H54 (cell line): ENCODE measurements around the gene TBC1D9B.
"Not testable (repeated sequence)": the region's sequence is repeated elsewhere in the genome, so short reads cannot be mapped to it uniquely, and the experiment has no call there.

ENCODE experiments used
- DNase-seq: peaks from one replicate; pipeline ENCODE4 v3.0.0; 2011; ENCODE audit warnings: low spot score, mixed read lengths; ENCODE audit not compliant: insufficient read length
- FAIRE-seq: peaks from 3 replicates; lab custom pipeline; 2011; peaks lifted over from hg19 to GRCh38; lab: Jason Lieb, UNC
- POLR2A ChIP-seq: IDR thresholded peaks from 2 replicates; pipeline ENCODE4 v1.6.1; 2011; ENCODE audit warnings: low read depth, mild to moderate bottlenecking, low read length

TBC1D9B gene

DNA sequence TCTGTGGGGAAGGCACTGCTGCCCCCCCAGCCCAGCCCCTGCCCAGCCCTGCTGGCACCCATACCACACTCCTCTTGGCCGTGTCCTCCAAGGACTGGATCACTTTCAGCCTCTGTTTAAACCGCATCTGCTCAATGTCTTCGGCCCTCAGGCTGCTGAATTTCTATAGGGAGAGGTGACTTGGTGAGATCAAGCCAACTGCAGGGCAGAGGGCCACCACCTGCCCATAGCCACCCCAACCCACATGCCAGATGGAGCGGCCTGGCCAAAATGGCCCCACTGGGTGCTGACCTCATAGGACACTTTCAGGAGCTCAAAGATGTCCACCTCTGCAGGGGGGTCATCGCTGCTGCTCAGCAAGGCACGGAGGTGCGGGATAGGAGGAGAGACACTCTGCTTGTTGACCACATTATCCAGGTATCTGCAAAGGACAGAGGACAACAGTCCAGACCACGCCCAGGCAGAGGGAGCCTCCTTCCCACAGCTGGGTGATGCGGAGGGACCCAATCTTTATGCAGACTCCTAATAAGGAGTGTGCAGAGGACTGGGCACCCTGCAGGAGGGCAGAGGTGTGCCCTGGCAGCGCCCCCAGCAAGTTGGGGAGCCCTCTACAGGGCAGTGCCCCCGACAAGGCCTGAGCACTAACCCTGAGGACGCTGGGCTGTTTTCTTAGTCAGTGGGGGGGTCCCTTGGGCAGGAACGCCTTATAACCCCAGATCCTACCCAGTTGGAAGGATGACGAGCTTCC lies 34.7 kb downstream of the TBC1D9B start:
- DNase-seq (no peak), FAIRE-seq (no peak)
- TF ChIP-seq POLR2A: no peak

DNA sequence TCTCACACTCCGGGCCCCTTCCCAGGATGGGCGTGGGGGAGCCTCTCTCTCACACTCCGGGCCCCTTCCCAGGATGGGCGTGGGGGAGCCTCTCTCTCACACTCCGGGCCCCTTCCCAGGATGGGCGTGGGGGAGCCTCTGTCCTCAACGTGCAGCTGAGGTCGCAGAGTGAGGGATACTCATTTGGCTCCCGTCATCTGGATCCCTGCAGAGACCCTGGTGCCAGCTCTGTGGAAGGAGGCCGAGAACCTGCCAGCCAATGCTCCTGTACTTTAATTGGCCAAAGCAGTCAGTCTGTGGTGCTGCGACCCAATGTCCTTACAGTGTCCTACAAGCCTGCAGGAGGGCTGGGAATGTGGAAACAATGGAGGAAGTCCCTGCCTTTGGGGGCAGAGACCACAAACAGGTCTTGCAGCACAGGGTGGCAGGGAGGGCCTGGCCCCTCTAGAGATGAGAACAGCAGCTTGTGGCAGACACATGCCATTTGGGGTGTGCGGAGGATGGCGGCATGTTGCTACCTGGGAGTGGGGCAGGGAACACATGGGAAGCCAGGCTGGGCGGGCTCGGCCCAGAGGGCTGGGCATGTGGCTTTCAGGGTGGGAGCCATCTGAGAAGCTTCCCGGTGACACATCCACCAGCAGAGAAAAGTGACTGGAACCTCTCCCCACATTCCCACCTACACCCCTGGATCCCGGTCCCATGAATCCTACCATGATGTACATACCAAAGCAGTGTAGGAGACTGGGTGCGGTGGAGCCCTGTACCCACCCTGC lies 35.5 kb downstream of the TBC1D9B start:
- TF ChIP-seq POLR2A: no peak
- FAIRE-seq (no peak), DNase-seq (no peak)

DNA sequence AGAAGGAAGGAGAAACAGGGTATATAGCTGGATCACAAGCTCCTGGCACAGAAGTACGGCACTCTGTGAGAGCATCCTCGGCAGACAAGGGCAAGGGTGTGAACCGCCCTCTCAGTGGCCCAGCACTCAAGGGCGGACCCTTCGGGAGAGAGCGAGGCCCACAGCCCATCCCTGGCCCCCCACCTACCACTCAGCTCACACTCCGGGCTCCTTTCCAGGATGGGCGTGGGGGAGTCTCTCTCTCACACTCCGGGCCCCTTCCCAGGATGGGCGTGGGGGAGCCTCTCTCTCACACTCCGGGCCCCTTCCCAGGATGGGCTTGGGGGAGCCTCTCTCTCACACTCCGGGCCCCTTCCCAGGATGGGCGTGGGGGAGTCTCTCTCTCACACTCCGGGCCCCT lies 36.2 kb downstream of the TBC1D9B start:
- FAIRE-seq, DNase-seq: not testable (repeated sequence)

DNA sequence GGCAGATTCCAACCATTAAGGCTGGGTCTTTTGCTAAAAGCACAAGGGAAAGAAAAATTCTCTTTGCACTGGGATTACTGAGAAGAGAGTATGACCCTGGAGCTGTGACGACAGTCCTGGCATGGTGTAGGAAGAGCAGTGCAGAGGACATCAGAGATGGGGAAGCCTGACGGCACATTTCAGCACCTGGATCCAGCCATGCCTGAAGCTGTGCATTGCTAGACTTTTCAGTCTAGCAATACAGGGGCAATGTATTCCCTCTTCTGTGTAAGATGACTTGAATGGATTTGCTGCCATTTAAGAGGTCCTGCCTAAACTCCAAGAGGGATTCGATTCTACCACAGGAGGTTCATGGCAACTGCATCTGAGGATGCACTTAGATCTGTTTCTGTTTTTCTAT lies 36.7 kb downstream of the TBC1D9B start:
- DNase-seq (no peak), FAIRE-seq (no peak)

DNA sequence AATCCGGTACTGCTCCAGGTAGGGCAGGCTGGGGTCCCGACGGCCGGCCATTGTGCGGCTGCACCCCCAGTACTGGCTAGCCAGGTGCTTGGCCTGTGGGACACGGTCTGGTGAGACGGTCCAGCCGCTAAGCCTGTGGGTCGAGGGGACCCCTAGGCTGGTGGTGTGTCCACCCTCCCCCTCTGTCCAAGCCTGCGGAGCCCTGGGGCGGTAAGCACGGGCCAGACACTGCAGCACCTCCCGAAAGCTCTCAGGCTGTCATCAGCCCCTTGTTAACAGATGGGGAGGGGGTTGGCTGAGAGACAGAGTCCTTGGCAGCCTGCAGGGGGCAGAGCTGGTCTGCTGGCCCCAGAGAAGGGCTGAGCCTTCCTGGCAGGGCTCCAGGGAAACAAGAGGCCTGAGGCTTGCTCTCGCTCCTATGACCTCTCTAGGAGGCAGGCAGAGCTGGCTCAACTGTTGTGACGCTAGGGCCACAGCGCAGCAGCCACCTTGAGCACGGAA lies 37.2 kb downstream of the TBC1D9B start:
- TF ChIP-seq POLR2A: no peak
- no peak for DNase-seq
- FAIRE-seq: no peak

More for the DNA sequence above, 36.7 kb downstream of the TBC1D9B start:
- no peak for TF ChIP-seq POLR2A

DNA sequence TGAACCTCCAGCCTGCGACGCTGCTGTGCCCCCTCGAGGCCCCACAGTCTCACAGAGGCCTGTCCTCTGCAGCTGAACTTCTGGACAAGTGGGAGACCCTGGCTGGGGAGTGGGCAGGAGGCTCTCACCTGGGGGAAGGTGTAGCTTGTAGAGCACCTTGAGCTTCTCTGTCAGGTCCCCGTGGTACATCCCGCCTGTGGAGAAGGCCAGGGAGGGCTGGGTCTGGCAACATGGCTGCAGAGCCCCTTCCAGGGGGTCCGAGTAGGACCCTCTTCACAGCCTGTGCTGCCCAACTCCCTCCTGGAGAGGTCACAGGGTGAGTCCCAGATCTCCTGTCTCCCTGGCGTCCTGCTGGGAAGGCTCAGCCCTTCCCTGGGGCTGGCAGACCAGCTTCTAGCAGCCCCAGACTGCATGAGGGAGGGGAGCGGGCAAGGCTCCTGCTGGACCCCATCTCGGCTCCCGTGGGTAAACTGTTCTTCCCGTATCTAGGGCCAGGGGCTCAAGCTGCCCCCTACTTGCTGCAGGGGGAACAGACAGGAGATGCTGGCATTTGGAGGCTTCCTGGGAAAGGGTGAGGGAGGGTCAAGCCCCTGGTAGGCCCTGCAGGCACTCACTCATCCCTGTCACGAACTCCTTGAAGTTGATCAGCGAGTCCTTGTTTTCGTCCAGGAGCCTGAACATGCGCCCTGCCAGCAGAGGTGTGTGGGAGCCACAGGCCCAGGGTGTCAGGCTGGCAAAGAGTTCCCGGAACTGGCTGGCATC lies 37.9 kb downstream of the TBC1D9B start:
- FAIRE-seq: no peak
- DNase-seq: no peak

DNA sequence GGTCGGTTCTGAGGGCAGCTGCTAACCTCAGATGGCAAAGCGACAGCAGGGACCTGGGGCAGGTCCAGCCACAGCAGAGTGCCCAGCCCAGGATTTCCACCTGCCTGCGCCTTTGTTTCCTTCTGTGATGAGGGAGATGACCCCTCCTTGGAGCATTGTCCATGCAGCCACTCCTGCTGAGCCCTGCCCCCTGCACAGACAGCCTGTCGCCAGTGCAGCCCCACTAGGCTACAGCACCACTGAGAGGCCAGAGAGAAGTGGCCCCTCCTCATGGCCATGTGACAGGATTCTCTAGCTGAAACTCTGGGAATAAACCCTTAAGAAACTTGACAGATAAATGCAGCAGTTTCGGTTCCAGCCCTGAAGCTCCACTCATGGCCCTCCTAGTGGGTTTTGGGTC lies 38.6 kb downstream of the TBC1D9B start:
- DNase-seq (no peak), FAIRE-seq (no peak)
- TF ChIP-seq POLR2A: no peak

More for the DNA sequence above, 37.9 kb downstream of the TBC1D9B start:
- no peak for TF ChIP-seq POLR2A

DNA sequence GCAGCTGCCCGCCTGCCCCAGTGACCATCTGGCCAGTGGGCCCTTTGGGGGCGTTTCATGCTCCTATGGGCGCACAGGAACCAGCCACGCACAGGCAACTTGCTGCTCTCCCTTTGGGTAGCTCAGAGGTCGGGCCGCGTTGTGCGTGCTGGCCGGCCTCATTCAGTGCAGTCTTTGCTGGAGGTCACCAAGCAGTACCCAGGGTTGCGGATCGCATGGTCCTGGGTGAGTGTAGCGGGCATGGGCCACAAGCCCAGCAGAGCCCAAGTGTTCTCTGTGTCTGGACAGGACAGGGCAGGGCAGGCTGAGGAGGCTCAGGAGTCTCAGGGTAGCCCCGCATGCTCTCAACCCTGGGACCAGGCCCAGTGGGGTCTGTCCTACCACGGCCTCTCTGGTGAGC lies 39.2 kb downstream of the TBC1D9B start:
- FAIRE-seq: no peak
- DNase-seq: no peak
- TF ChIP-seq POLR2A: no peak

DNA sequence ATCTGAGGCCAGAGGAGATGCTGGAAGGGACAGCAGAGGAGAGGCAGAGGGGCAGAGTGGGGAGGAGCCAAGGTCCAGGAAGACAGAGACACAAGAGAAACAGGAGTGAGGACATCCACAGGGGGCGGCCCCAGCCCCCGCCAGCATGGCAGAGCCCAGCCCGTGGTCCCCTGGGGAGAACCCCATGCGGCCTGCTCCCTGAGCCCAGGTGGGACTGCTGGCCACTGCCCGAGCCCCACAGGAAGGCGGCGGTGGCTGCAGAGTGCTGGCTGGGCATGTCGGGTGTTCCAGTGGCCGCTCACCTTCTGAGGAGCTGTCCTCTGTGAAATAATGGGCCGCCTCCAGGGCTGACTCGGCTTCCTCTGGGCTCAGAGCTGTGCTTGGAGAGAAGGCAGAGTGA lies 40.2 kb downstream of the TBC1D9B start:
- TF ChIP-seq POLR2A: no peak; the same call in 1 of the 2 replicates
- no peak for FAIRE-seq
- DNase-seq: no peak

DNA sequence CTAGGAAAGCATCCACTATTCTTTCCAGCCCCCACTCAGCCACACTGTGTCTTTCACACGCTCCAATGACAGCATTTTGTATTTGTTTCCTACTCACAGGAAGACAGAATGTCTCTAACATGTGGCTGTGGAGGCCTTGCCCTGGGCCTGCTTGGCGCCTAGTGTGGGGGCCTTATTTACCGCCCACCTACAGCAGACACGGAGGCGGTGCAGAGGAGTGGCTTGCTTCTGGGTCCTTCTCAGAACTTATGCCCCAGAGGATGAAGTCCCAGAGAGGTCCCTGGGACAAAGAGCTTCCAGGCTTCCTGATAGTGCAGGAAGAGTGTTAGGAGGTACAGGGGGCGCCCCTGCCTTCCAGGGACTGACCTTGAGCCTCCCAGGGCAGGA lies 40.6 kb downstream of the TBC1D9B start:
- TF ChIP-seq POLR2A: no peak; the same call in 1 of the 2 replicates
- FAIRE-seq: no peak
- DNase-seq: no peak

DNA sequence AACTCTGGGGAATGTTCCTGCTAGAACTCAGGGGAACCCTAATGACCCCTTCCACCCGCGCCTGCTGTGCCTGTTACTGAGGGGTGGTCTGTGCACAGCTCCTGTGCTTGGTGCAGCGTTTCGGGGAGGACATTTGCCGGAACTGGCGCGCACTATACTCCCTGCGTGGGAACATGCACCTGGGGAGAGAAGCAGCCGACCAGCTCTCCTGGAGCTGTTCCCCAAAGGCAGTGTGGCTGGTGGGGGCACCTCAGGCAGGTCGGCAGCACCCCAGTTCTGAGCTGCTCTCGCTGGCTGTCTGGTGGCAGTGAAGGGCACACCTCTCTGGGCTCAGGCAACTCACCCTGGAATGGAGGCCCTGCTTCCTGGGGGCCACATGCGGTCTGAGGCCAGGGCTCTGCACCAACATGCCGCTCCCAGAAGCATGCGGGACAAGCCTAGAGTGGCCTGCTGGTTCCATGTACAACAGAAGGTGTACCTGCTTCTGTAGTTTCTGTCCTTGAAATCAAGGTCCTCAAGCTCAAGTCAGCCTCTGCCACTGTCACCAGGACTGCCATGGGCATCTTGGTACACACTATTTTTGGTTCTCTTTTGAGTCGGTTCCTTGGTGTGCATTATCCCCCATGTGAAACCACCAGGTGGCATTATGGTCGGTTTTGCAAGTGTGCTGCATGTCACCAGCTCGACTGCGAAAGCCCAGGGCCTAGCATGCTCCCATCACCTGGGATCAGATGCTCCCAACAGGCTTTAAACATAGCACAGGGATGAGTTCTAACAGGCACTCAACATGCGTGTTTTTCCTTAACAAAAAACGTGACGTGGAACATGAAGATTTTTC lies 41.2 kb downstream of the TBC1D9B start:
- TF ChIP-seq POLR2A: no peak
- no peak for FAIRE-seq
- DNase-seq: no peak

DNA sequence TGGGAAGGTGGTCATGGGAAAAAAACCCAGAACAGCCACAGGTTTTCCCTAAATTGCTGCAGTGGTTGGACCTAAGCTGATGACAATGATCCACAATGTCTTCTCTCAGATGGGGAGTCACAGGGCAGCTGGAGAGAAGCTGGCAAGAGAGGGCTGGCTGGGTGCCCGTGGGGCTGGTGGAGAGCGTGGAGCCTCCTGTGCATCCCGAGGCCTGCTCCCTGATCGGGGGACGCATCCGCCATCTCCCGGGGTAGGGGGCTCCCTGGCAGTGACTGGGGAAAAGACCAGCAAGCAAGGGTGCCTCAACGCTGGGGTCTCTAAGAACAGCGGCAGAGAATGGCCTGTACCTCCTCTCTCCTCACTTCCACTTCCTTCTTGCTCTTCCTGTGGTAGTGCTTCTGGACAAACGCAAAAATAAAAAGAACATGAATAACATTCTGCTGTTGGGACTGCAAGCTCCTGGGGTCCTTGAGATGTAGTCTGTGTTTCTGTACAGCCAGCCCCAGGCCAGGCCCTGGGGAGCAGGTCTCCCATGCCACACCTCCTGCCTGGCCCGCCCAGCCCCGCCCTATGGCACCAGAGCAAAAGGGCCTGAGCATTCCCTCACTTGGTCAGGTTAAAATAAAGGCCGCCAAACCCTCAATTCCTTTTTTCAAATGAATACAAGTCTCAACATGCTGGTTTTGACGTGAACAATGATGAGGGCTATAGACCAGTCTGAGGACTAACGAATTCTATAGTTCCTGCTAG lies 42.0 kb downstream of the TBC1D9B start:
- TF ChIP-seq POLR2A: no peak
- DNase-seq (no peak), FAIRE-seq (no peak)

DNA sequence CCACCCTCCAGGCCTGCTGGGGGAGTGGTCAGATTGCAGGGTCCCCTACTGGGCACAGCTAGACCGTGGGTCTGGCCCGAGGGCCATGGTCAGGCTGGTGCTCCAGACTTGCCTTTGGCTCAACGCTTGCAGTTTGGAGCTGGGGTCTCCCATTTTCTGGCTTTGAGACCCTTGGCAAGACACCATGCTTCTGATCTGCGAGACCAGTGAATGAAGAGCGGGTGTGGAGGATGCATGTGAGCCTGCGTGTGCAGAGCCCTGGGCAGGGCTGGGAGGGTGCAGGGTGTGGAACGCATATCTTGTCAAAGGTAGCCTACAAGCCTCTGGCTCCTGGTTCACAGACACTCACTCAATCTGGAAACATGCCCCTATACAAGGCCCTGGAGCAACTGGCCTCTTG lies 43.0 kb downstream of the TBC1D9B start:
- no peak for TF ChIP-seq POLR2A
- DNase-seq (no peak), FAIRE-seq (no peak)
